ES-I3 (cell line): ENCODE measurements around the gene FGF14.
"Not testable (repeated sequence)": the region's sequence is repeated elsewhere in the genome, so short reads cannot be mapped to it uniquely, and the experiment has no call there.

Source experiments
- H3K36me3 ChIP-seq: 2 replicates; pipeline ENCODE4 v1.6.1; 2013; ENCODE audit warnings: mild to moderate bottlenecking, low read length, control low read depth, moderate library complexity; ENCODE audit not compliant: insufficient read depth
- H3K4me1 ChIP-seq: 2 replicates; pipeline ENCODE4 v1.6.1; 2013; ENCODE audit warnings: mild to moderate bottlenecking, control low read depth, low read length; ENCODE audit not compliant: insufficient read depth
- H3K9ac ChIP-seq: 2 replicates; pipeline ENCODE4 v1.6.1; 2013; ENCODE audit warnings: low read depth, mild to moderate bottlenecking, low read length, moderate library complexity
- H3K9me3 ChIP-seq: 2 replicates; pipeline ENCODE4 v1.6.1; 2013; ENCODE audit warnings: mild to moderate bottlenecking, low read length, moderate library complexity; ENCODE audit not compliant: control insufficient read depth, insufficient read depth

FGF14 gene

GRCh38 chr13:102117175-102117831 is 284.5 kb downstream of the FGF14 start:
- Histone ChIP-seq H3K9me3 (no peaks in the 10 kb centered on the region), H3K4me1 (no peaks in the 10 kb centered on the region), H3K36me3 (no peaks in the 10 kb centered on the region), H3K9ac (no peak overlapping the region)

GRCh38 chr13:102103469-102103868 is 298.4 kb downstream of the FGF14 start:
- H3K36me3 ChIP-seq, result no peaks in the 10 kb centered on the region
- no peak overlapping the region for H3K9ac ChIP-seq
- no peaks in the 10 kb centered on the region for H3K4me1 ChIP-seq
- no peaks in the 10 kb centered on the region for H3K9me3 ChIP-seq

- no peaks in the 10 kb centered on the region for H3K4me1 ChIP-seq
- H3K9ac ChIP-seq, result no peak overlapping the region
- no peaks in the 10 kb centered on the region for H3K36me3 ChIP-seq
- H3K9me3 ChIP-seq, result no peaks in the 10 kb centered on the region
These were observed 301.6 kb downstream of the FGF14 start for GRCh38 chr13:102100234-102100633.

GRCh38 chr13:102097708-102098107 is 304.1 kb downstream of the FGF14 start:
- H3K9me3 ChIP-seq, result no peaks in the 10 kb centered on the region
- no peak overlapping the region for H3K9ac ChIP-seq
- no peaks in the 10 kb centered on the region for H3K4me1 ChIP-seq

GRCh38 chr13:102093288-102093687 is 308.6 kb downstream of the FGF14 start:
- not testable (repeated sequence) for H3K36me3 ChIP-seq, H3K9me3 ChIP-seq, H3K4me1 ChIP-seq, H3K9ac ChIP-seq

More at GRCh38 chr13:102097708-102098107, 304.1 kb downstream of the FGF14 start:
- no peaks in the 10 kb centered on the region for H3K36me3 ChIP-seq

- no peaks in the 10 kb centered on the region for H3K9me3 ChIP-seq
- no peaks in the 10 kb centered on the region for H3K36me3 ChIP-seq
- H3K9ac ChIP-seq, result no peak overlapping the region
- H3K4me1 ChIP-seq, result no peaks in the 10 kb centered on the region
These were observed 310.6 kb downstream of the FGF14 start for GRCh38 chr13:102091231-102091630.

GRCh38 chr13:102090532-102090931 is 311.3 kb downstream of the FGF14 start:
- H3K9ac ChIP-seq, result no peak overlapping the region
- H3K9me3 ChIP-seq, result no peaks in the 10 kb centered on the region
- H3K36me3 ChIP-seq, result no peaks in the 10 kb centered on the region
- no peaks in the 10 kb centered on the region for H3K4me1 ChIP-seq

- Histone ChIP-seq H3K4me1 (no peaks in the 10 kb centered on the region), H3K9me3 (no peaks in the 10 kb centered on the region)
These were observed 312.1 kb downstream of the FGF14 start for GRCh38 chr13:102089722-102090121.

GRCh38 chr13:102089177-102089576 is 312.7 kb downstream of the FGF14 start:
- Histone ChIP-seq H3K36me3 (no peaks in the 10 kb centered on the region), H3K9ac (no peak overlapping the region), H3K4me1 (no peaks in the 10 kb centered on the region)

More at GRCh38 chr13:102089722-102090121, 312.1 kb downstream of the FGF14 start:
- H3K36me3 ChIP-seq, result no peaks in the 10 kb centered on the region
- H3K9ac ChIP-seq, result no peak overlapping the region

GRCh38 chr13:102073251-102073650 is 328.6 kb downstream of the FGF14 start:
- Histone ChIP-seq H3K9me3 (no peaks in the 10 kb centered on the region), H3K4me1 (no peaks in the 10 kb centered on the region), H3K9ac (no peak overlapping the region), H3K36me3 (no peaks in the 10 kb centered on the region)

More at GRCh38 chr13:102089177-102089576, 312.7 kb downstream of the FGF14 start:
- no peaks in the 10 kb centered on the region for H3K9me3 ChIP-seq

GRCh38 chr13:102071711-102072110 is 330.1 kb downstream of the FGF14 start:
- H3K9me3 ChIP-seq, result no peaks in the 10 kb centered on the region
- no peaks in the 10 kb centered on the region for H3K36me3 ChIP-seq
- H3K4me1 ChIP-seq, result no peaks in the 10 kb centered on the region
- no peak overlapping the region for H3K9ac ChIP-seq

GRCh38 chr13:102068323-102068722 is 333.5 kb downstream of the FGF14 start:
- H3K36me3 ChIP-seq, H3K9ac ChIP-seq, H3K4me1 ChIP-seq, H3K9me3 ChIP-seq: not testable (repeated sequence)

- H3K4me1 ChIP-seq, result no peaks in the 10 kb centered on the region
- no peak overlapping the region for H3K9ac ChIP-seq
- no peaks in the 10 kb centered on the region for H3K36me3 ChIP-seq
- H3K9me3 ChIP-seq, result no peaks in the 10 kb centered on the region; the same call in 1 of the 2 replicates
These were observed 346.6 kb downstream of the FGF14 start for GRCh38 chr13:102055090-102055779.

- Histone ChIP-seq H3K9me3 (no peaks in the 10 kb centered on the region; the same call in 1 of the 2 replicates), H3K36me3 (no peaks in the 10 kb centered on the region), H3K9ac (no peak overlapping the region), H3K4me1 (no peaks in the 10 kb centered on the region)
These were observed 352.0 kb downstream of the FGF14 start for GRCh38 chr13:102049853-102050252.

GRCh38 chr13:102045731-102046130 is 356.1 kb downstream of the FGF14 start:
- Histone ChIP-seq H3K9me3 (no peaks in the 10 kb centered on the region), H3K36me3 (no peaks in the 10 kb centered on the region), H3K9ac (no peak overlapping the region), H3K4me1 (no peaks in the 10 kb centered on the region)
